K562 (cell line): ENCODE measurements around the gene LILRA5. TPM values are rescaled to one million over a fixed set of nuclear protein-coding genes. Genes with fewer than 3 reads are reported as not detected.

Experiments
- ATAC-seq: fragments of 200-7000 bp; cut with Tn5 transposase; 3 replicates; pipeline ENCODE4 v1.9.1; 2020; ENCODE audit warnings: moderate library complexity
- BruUV-seq: library from RNA; stranded (reverse); fragments of 400-500 nt; replicated peaks from 2 replicates; lab custom pipeline; 2021; lab: Mats Ljungman, UMichigan
- CTCF ChIA-PET: fragments of 300-600 bp; formaldehyde crosslinking; extraction: SDS; loops from one replicate; lab custom pipeline; 2021; ENCODE audit warnings: low intra/inter-chr PET ratio; lab: Yijun Ruan, JAX
- POLR2A ChIA-PET: fragments of 300-600, 350-650 bp; sonication (Branson Sonifier 250); formaldehyde crosslinking; extraction: SDS; loops from one replicate; lab custom pipeline; 2021; ENCODE audit warnings: antibody characterized with exemption, inconsistent platforms; lab: Yijun Ruan, JAX
- DNase-seq, 4 experiments: peaks; one replicate each; pipeline versions ENCODE4 v3.0.0 to v3.0.0-alpha.2; 2011 to 2018; ENCODE audit warnings: low spot score in 3 of 4, mixed read lengths in 3 of 4; ENCODE audit errors: extremely low read depth in 1 of 4
- FAIRE-seq: peaks from 2 replicates; lab custom pipeline; 2011; peaks lifted over from hg19 to GRCh38; lab: Jason Lieb, UNC
- H2AFZ ChIP-seq: 2 replicates; pipeline ENCODE4 v1.6.0; 2011; ENCODE audit warnings: low read depth, low read length, control low read depth, inconsistent platforms
- H3K27ac ChIP-seq: fragments of 200-600 bp; 3 replicates; pipeline ENCODE4 v1.8.0; 2011; ENCODE audit warnings: low read depth, mild to moderate bottlenecking, control low read depth, inconsistent platforms, low read length, moderate library complexity, mixed read lengths; ENCODE audit errors: extremely low read depth
- H3K27me3 ChIP-seq, 2 experiments: fragments of 300-600 bp in 1 of 2; 2 replicates in 1 of 2; 3 replicates in 1 of 2; pipeline versions ENCODE4 v1.6.0 to v1.8.0; 2011; ENCODE audit warnings: inconsistent platforms in 2 of 2, low read length in 2 of 2, mild to moderate bottlenecking in 1 of 2, mixed read lengths in 1 of 2, moderate library complexity in 1 of 2; ENCODE audit not compliant: control insufficient read depth in 2 of 2, insufficient read depth in 2 of 2
- H3K36me3 ChIP-seq: fragments of 300-600 bp; 3 replicates; pipeline ENCODE4 v1.8.0; 2011; ENCODE audit warnings: mild to moderate bottlenecking, low read length, inconsistent platforms; ENCODE audit not compliant: control insufficient read depth, insufficient read depth
- H3K4me1 ChIP-seq, 2 experiments: fragments of 200-600 bp in 1 of 2; replicated peaks in 1 of 2; 2 replicates in 1 of 2; 3 replicates in 1 of 2; pipeline versions ENCODE4 v1.5.1 to v1.8.0; 2011; ENCODE audit warnings: inconsistent platforms in 2 of 2, low read length in 2 of 2, mild to moderate bottlenecking in 1 of 2, mixed read lengths in 1 of 2, moderate library complexity in 1 of 2; ENCODE audit not compliant: control insufficient read depth in 2 of 2, insufficient read depth in 2 of 2
- H3K4me2 ChIP-seq: 2 replicates; pipeline ENCODE4 v1.6.1; 2011; ENCODE audit warnings: low read length, control low read depth, inconsistent platforms, mixed read lengths; ENCODE audit not compliant: insufficient read depth
- H3K4me3 ChIP-seq: fragments of 200-600 bp; sonication (generic), shearing (Covaris generic); 2 replicates; pipeline ENCODE4 v1.5.1; 2016; ENCODE audit warnings: control low read depth, inconsistent platforms
- H3K79me2 ChIP-seq: fragments of 200-600 bp; 3 replicates; pipeline ENCODE4 v1.8.0; 2011; ENCODE audit warnings: low read length, inconsistent platforms; ENCODE audit not compliant: control insufficient read depth, insufficient read depth
- H3K9ac ChIP-seq, 2 experiments: 2 replicates each; pipeline versions ENCODE4 v1.6.0 to v1.6.1; 2011; ENCODE audit warnings: low read depth in 2 of 2, low read length in 2 of 2, control low read depth in 1 of 2, inconsistent platforms in 1 of 2, mild to moderate bottlenecking in 1 of 2, mixed read lengths in 1 of 2; ENCODE audit not compliant: insufficient read depth in 1 of 2
- H3K9me1 ChIP-seq: one replicate; pipeline ENCODE4 v1.6.0; 2011; ENCODE audit warnings: inconsistent platforms, mild to moderate bottlenecking, low read length, moderate library complexity; ENCODE audit not compliant: control insufficient read depth, insufficient read depth
- H3K9me3 ChIP-seq: replicated peaks from 2 replicates; pipeline ENCODE4 v1.5.1; 2011; ENCODE audit warnings: low read depth, low read length, inconsistent platforms; ENCODE audit not compliant: control insufficient read depth, insufficient read depth
- H4K20me1 ChIP-seq: replicated peaks from 2 replicates; pipeline ENCODE4 v1.6.1; 2011; ENCODE audit warnings: low read length, inconsistent platforms, mixed read lengths; ENCODE audit not compliant: control insufficient read depth, insufficient read depth
- ILF3 ChIP-seq: fragments of 450-650 bp; IDR thresholded peaks from 2 replicates; pipeline ENCODE4 v1.6.1; 2018; ENCODE audit warnings: antibody characterized with exemption, mild to moderate bottlenecking, moderate library complexity, borderline replicate concordance
- MEF2D ChIP-seq: conservative IDR thresholded peaks from 2 replicates; pipeline ENCODE4 v1.6.1; 2016; ENCODE audit warnings: low read depth, missing genetic modification characterization, missing compliant biosample characterization
- MIER1 ChIP-seq: fragments of 450-650 bp; IDR thresholded peaks from 2 replicates; pipeline ENCODE4 v1.6.1; 2016; ENCODE audit warnings: antibody characterized with exemption, mild to moderate bottlenecking, low read depth
- NEUROD1 ChIP-seq: fragments of 150-350 bp; IDR thresholded peaks from 2 replicates; pipeline ENCODE4 v1.6.1; 2014; ENCODE audit warnings: borderline replicate concordance, low read length, low read depth; ENCODE audit not compliant: partially characterized antibody
- POLR3G ChIP-seq: IDR thresholded peaks from 2 replicates; pipeline ENCODE4 v1.6.1; 2011; ENCODE audit not compliant: insufficient read length, insufficient replicate concordance; ENCODE audit errors: extremely low read depth
- PTBP1 ChIP-seq: fragments of 200-400 bp; formaldehyde crosslinking; IDR thresholded peaks from 2 replicates; pipeline ENCODE4 v1.6.1; 2017; ENCODE audit warnings: low read depth, low read length
- RBM25 ChIP-seq: fragments of 200-400 bp; formaldehyde crosslinking; IDR thresholded peaks from 2 replicates; pipeline ENCODE4 v1.6.1; 2018; ENCODE audit warnings: low read length, low read depth, moderate library complexity; ENCODE audit not compliant: severe bottlenecking
- SP1 ChIP-seq: sonication (generic); formaldehyde crosslinking; IDR thresholded peaks from 2 replicates; pipeline ENCODE4 v1.8.1; 2022; ENCODE audit warnings: mild to moderate bottlenecking, missing genetic modification reagents
- TFAM ChIP-seq: fragments of 250-450 bp; sonication (Bioruptor Pico); conservative IDR thresholded peaks from 2 replicates; pipeline ENCODE4 v1.5.0; 2021; ENCODE audit warnings: mild to moderate bottlenecking, moderate library complexity
- ZBTB12 ChIP-seq: fragments of 250-450 bp; sonication (Bioruptor Pico); IDR thresholded peaks from 2 replicates; pipeline ENCODE4 v1.4.0; 2020
- ZKSCAN1 ChIP-seq: fragments of 150-350 bp; IDR thresholded peaks from 2 replicates; pipeline ENCODE4 v1.6.1; 2016; ENCODE audit warnings: low read depth, low read length
- ZNF311 ChIP-seq: fragments of 250-450 bp; sonication (Bioruptor Pico); IDR thresholded peaks from 2 replicates; pipeline ENCODE4 v1.4.0; 2020; ENCODE audit warnings: mild to moderate bottlenecking, moderate library complexity
- ZNF699 ChIP-seq: fragments of 250-450 bp; sonication (Bioruptor Pico); IDR thresholded peaks from 2 replicates; pipeline ENCODE4 v1.8.0; 2021; ENCODE audit warnings: mild to moderate bottlenecking, moderate library complexity; ENCODE audit not compliant: insufficient replicate concordance
- WGBS: fragments of 100-300 bp; shearing (Covaris generic); methylation state at CpG from one replicate; pipeline ENCODE4 v1.1.6; 2016; ENCODE audit warnings: low coverage, mixed read lengths; ENCODE audit not compliant: insufficient coverage; ENCODE audit errors: missing lambda C conversion rate; 5-methylcytosine and 5-hydroxymethylcytosine counted together
- in situ Hi-C: fragments of 300-500 bp; cut with MboI; formaldehyde crosslinking; loops from 4 replicates; pipeline ENCODE4 v1.15.0; 2018; ENCODE audit warnings: inconsistent platforms, mixed read lengths
- intact Hi-C: fragments of 100-400 bp; cut with micrococcal nuclease; formaldehyde crosslinking; loops from 2 replicates; pipeline ENCODE4 v1.14.2; 2022
- polyA plus RNA-seq, 8 experiments: library from polyadenylated mRNA; depleted of rRNA in 4 of 8; stranded (reverse) in 5 of 8; unstranded in 3 of 8; fragments of >200 nt; fragmentation: Nextera tagmentation in 2 of 8; fragmentation: Illumina TruSeq in 1 of 8; extraction: Ambion mirVana in 2 of 8; extraction: Trizol in 1 of 8; gene quantifications; 2 replicates each; pipeline versions ENCODE4 v1.2.1 to v1.2.3, GENCODE V29; 2011 to 2014; ENCODE audit warnings: inconsistent platforms in 1 of 8, missing spikeins in 1 of 8
- total RNA-seq, 7 experiments: library from RNA; depleted of rRNA in 6 of 7; stranded (reverse); fragments of >200 nt in 6 of 7; fragmentation: Illumina TruSeq in 2 of 7; extraction: Trizol in 2 of 7; gene quantifications; 2 replicates each; pipeline versions ENCODE4 v1.2.1 to v1.2.3, GENCODE V29; 2011 to 2021; ENCODE audit warnings: low replicate concordance in 1 of 7
- TF ChIP-seq, protein P1 (sequence below): fragments of 450-650 bp; formaldehyde crosslinking; IDR thresholded peaks from 2 replicates; pipeline ENCODE4 v1.4.0; 2022; ENCODE audit warnings: mild to moderate bottlenecking, moderate library complexity

The LILRA5 gene
- total and polyA plus RNA-seq, 9 of the 15 experiments (the other 6 are each of a cell fraction or from before 2014, with no cell fraction given): not detected

DNA sequence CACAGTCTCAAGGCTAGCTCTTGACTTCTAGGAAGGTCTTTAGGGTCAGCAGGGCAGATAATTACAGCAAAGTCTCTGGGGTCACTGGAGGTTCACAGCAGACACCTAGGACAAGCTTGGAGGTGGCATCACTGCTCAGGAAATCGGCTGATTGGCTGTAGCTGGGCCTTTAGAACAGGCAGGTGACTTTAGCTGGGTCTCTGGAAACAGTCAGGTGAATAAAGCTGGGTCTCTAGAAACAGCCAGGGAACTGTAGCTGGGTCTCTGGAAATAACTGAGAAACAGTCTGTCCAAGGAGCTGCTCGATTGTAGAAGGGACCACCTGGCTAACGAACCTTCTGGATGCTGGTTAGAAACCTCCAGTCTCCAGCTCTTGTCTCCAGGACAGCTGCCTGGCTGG is 41.8 kb upstream of the LILRA5 start:
- no TSS peak for BruUV-seq
- H3K79me2 ChIP-seq: no peaks in the 10 kb centered on the region
- WGBS: 4% methylated on average over 3 of the region's 3 CpGs
- no peak overlapping the region for H3K4me3 ChIP-seq
- DNase-seq (no peak), ATAC-seq (no peak), FAIRE-seq (no peak)
- peaks cover 8 to 40% of the 10 kb centered on the region in 2 experiments; a peak in 4 of 5 replicates for H3K27me3 ChIP-seq
- H3K9me3 ChIP-seq: no peaks in the 10 kb centered on the region
- POLR2A ChIA-PET: no interaction called here
- no peaks in the 10 kb centered on the region for H3K36me3 ChIP-seq
- CTCF ChIA-PET: no interaction called here
- in situ Hi-C loops: no loop called here
- no peaks in the 10 kb centered on the region for H4K20me1 ChIP-seq
- no peaks in the 10 kb centered on the region for H3K9me1 ChIP-seq
- no peak overlapping the region for H3K27ac ChIP-seq
- peak; percentile 99 for TF ChIP-seq PTBP1
- TF ChIP-seq RBM25: peak; percentile 65
- peak; percentile 98 for TF ChIP-seq MIER1
- TF ChIP-seq NEUROD1: no peak
- TF ChIP-seq, all 486 proteins: peak for 3
- no peak overlapping the region for H3K4me2 ChIP-seq
- H3K9ac ChIP-seq: no peak overlapping the region; a peak in 1 of 4 replicates
- H3K4me1 ChIP-seq: peaks cover 0 to 3% of the 10 kb centered on the region in 2 experiments; a peak in 2 of 5 replicates
- no peak overlapping the region for H2AFZ ChIP-seq
- intact Hi-C loops: loop anchor here (2.0 kb wide), 1 partner anchor 30 kb away; no protein-coding TSS in a partner anchor

DNA sequence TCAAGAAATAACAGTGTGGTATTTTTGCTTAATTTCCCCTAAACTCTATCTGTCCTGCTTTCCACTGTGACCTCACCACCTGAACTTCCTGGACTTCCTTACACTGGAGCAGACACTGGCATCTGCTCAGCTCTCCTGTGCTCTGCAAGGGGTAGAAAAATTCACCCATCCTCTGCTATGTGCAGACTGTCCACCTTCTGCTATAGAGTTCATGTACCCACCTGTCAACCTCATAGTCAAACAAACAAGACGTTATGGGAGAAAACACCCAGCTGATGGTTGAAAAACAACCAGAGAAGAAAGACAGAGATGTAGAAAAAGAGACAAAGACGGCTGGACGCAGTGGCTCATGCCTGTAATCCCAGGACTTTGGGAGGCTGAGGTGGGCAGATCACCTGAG is 39.6 kb upstream of the LILRA5 start:
- Histone ChIP-seq H3K4me3 (no peak overlapping the region), H3K27ac (no peak overlapping the region), H3K9ac (no peak overlapping the region), H3K4me2 (no peak overlapping the region), H3K27me3 (peaks cover 8 to 45% of the 10 kb centered on the region in 2 experiments; a peak in 4 of 5 replicates), H3K36me3 (no peaks in the 10 kb centered on the region), H3K9me1 (no peaks in the 10 kb centered on the region), H3K4me1 (peaks cover 0 to 3% of the 10 kb centered on the region in 2 experiments; a peak in 2 of 5 replicates), H2AFZ (no peak overlapping the region), H3K9me3 (no peaks in the 10 kb centered on the region), H4K20me1 (no peaks in the 10 kb centered on the region), H3K79me2 (no peaks in the 10 kb centered on the region)
- BruUV-seq: no TSS peak
- in situ Hi-C loops (no loop called here), intact Hi-C loops (no loop called here)
- no peak for DNase-seq
- FAIRE-seq: no peak
- 0% methylated on average over 3 of the region's 3 CpGs for WGBS
- POLR2A ChIA-PET: no interaction called here
- CTCF ChIA-PET: no interaction called here
- no peak for ATAC-seq
- no peak for TF ChIP-seq SP1 (CRISPR knock-in tag)
- no peak for TF ChIP-seq ILF3
- no peak for TF ChIP-seq ZNF699 (CRISPR knock-in tag)
- no peak for TF ChIP-seq MEF2D (tag)
- no peak for TF ChIP-seq POLR3G
- no peak for TF ChIP-seq ZKSCAN1
- TF ChIP-seq TFAM (CRISPR knock-in tag): no peak
- TF ChIP-seq, protein P1, sequence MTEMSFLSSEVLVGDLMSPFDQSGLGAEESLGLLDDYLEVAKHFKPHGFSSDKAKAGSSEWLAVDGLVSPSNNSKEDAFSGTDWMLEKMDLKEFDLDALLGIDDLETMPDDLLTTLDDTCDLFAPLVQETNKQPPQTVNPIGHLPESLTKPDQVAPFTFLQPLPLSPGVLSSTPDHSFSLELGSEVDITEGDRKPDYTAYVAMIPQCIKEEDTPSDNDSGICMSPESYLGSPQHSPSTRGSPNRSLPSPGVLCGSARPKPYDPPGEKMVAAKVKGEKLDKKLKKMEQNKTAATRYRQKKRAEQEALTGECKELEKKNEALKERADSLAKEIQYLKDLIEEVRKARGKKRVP: no peak
- no peak for TF ChIP-seq ZNF311 (CRISPR knock-in tag)
- no peak for TF ChIP-seq ZBTB12
